Activated T-helper 1 cell treated with anti-CD3 and anti-CD28 coated beads, Interleukin-12 subunit alpha, Interleukin-12 subunit beta, Interleukin-2, Interleukin-4 antibody, amounts not matched to agents 30 ng/mL and 10 ng/mL and 1 ng/mL, durations not matched to agents 14 hours and 24 hours and 36 hours (primary cell): ENCODE measurements around the gene GPR137B. TPM values are rescaled to one million over a fixed set of nuclear protein-coding genes. Genes with fewer than 3 reads are reported as not detected.

ENCODE experiments used
- DNase-seq: peaks from one replicate; pipeline ENCODE4 v3.0.0; 2021; ENCODE audit warnings: low spot score
- H3K27ac Mint-ChIP-seq: one replicate; pipeline ENCODE4 v1.8.0; 2021; ENCODE audit warnings: mild to moderate bottlenecking, mixed read lengths
- H3K27me3 Mint-ChIP-seq: one replicate; pipeline ENCODE4 v1.8.0; 2022; ENCODE audit warnings: mild to moderate bottlenecking, moderate library complexity, mixed read lengths; ENCODE audit not compliant: insufficient read depth
- H3K36me3 Mint-ChIP-seq: one replicate; pipeline ENCODE4 v1.8.0; 2021; ENCODE audit warnings: low read depth, mixed read lengths
- H3K4me1 Mint-ChIP-seq: one replicate; pipeline ENCODE4 v1.8.0; 2021; ENCODE audit warnings: low read depth, mixed read lengths
- H3K4me3 Mint-ChIP-seq: one replicate; pipeline ENCODE4 v1.8.0; 2021; ENCODE audit warnings: mild to moderate bottlenecking, moderate library complexity, mixed read lengths
- H3K9me3 Mint-ChIP-seq: one replicate; pipeline ENCODE4 v1.8.0; 2021; ENCODE audit warnings: mixed read lengths
- intact Hi-C: fragments of 100-400 bp; cut with micrococcal nuclease; formaldehyde crosslinking; loops from one replicate; pipeline ENCODE4 v1.15.1; 2024
- total RNA-seq: library from RNA; stranded (reverse); gene quantifications from 2 replicates; pipeline ENCODE4 v1.2.3, GENCODE V29; 2022

Gene GPR137B
- total RNA-seq, 1 donor from 2014 or later: 9.2 TPM

- H3K27ac Mint-ChIP-seq: no peak overlapping the region
- no peak for DNase-seq
- H3K4me3 Mint-ChIP-seq: no peak overlapping the region
- H3K27me3 Mint-ChIP-seq: no peaks in the 10 kb centered on the region
- H3K9me3 Mint-ChIP-seq: peaks cover 13% of the 10 kb centered on the region
- peaks cover 16% of the 10 kb centered on the region for H3K36me3 Mint-ChIP-seq
- intact Hi-C loops: no loop called here
- no peaks in the 10 kb centered on the region for H3K4me1 Mint-ChIP-seq
These were observed 64.8 kb downstream of the GPR137B start for GRCh38 chr1:236207121-236207520.

- Mint-ChIP-seq H3K27me3 (no peaks in the 10 kb centered on the region), H3K4me1 (no peaks in the 10 kb centered on the region), H3K4me3 (no peak overlapping the region), H3K27ac (no peak overlapping the region), H3K36me3 (peaks cover 15% of the 10 kb centered on the region), H3K9me3 (peaks cover 12% of the 10 kb centered on the region)
- intact Hi-C loops: no loop called here
- DNase-seq: no peak
These were observed 65.2 kb downstream of the GPR137B start for GRCh38 chr1:236207569-236207968.

- Mint-ChIP-seq H3K9me3 (no peaks in the 10 kb centered on the region), H3K4me3 (no peak overlapping the region), H3K4me1 (no peaks in the 10 kb centered on the region), H3K27me3 (no peaks in the 10 kb centered on the region), H3K36me3 (peaks cover 6% of the 10 kb centered on the region), H3K27ac (no peak overlapping the region)
- no peak for DNase-seq
- intact Hi-C loops: no loop called here
These were observed 66.8 kb downstream of the GPR137B start for GRCh38 chr1:236209185-236209584.

GRCh38 chr1:236209713-236210112 lies 67.4 kb downstream of the GPR137B start:
- peaks cover 5% of the 10 kb centered on the region for H3K36me3 Mint-ChIP-seq
- H3K27ac Mint-ChIP-seq: no peak overlapping the region
- H3K4me1 Mint-ChIP-seq: no peaks in the 10 kb centered on the region
- no peak for DNase-seq
- no peaks in the 10 kb centered on the region for H3K27me3 Mint-ChIP-seq
- no peaks in the 10 kb centered on the region for H3K9me3 Mint-ChIP-seq
- no peak overlapping the region for H3K4me3 Mint-ChIP-seq
- intact Hi-C loops: loop anchor here (5.0 kb wide), 1 partner anchor 67 kb away; the partner anchor contains the start of gene GPR137B

GRCh38 chr1:236211815-236212214 lies 69.5 kb downstream of the GPR137B start:
- H3K27me3 Mint-ChIP-seq: no peaks in the 10 kb centered on the region
- no peaks in the 10 kb centered on the region for H3K9me3 Mint-ChIP-seq
- H3K27ac Mint-ChIP-seq: no peak overlapping the region
- no peaks in the 10 kb centered on the region for H3K4me1 Mint-ChIP-seq
- H3K4me3 Mint-ChIP-seq: no peak overlapping the region
- H3K36me3 Mint-ChIP-seq: peaks cover 4% of the 10 kb centered on the region
- DNase-seq: no peak
- intact Hi-C loops: loop anchor here (5.0 kb wide), 1 partner anchor 70 kb away; the partner anchor contains the start of gene GPR137B

- H3K27me3 Mint-ChIP-seq: no peaks in the 10 kb centered on the region
- intact Hi-C loops: loop anchor here (5.0 kb wide), 1 partner anchor 71 kb away; the partner anchor contains the start of gene GPR137B
- peaks cover 4% of the 10 kb centered on the region for H3K36me3 Mint-ChIP-seq
- DNase-seq: no peak
- H3K4me1 Mint-ChIP-seq: no peaks in the 10 kb centered on the region
- H3K27ac Mint-ChIP-seq: no peak overlapping the region
- H3K9me3 Mint-ChIP-seq: no peaks in the 10 kb centered on the region
- H3K4me3 Mint-ChIP-seq: no peak overlapping the region
These were observed 71.2 kb downstream of the GPR137B start for GRCh38 chr1:236213534-236213933.

GRCh38 chr1:236214761-236215160 lies 72.4 kb downstream of the GPR137B start:
- no peaks in the 10 kb centered on the region for H3K4me1 Mint-ChIP-seq
- no peaks in the 10 kb centered on the region for H3K9me3 Mint-ChIP-seq
- peaks cover 2% of the 10 kb centered on the region for H3K36me3 Mint-ChIP-seq
- no peaks in the 10 kb centered on the region for H3K27me3 Mint-ChIP-seq
- no peak for DNase-seq
- no peak overlapping the region for H3K27ac Mint-ChIP-seq
- intact Hi-C loops: loop anchor here (1.0 to 5.0 kb wide), 4 partner anchors 70 to 182 kb away; partner anchors contain the start of gene GPR137B
- no peak overlapping the region for H3K4me3 Mint-ChIP-seq

- Mint-ChIP-seq H3K36me3 (no peaks in the 10 kb centered on the region), H3K27ac (no peak overlapping the region), H3K4me1 (no peaks in the 10 kb centered on the region), H3K9me3 (no peaks in the 10 kb centered on the region), H3K27me3 (no peaks in the 10 kb centered on the region), H3K4me3 (no peak overlapping the region)
- no peak for DNase-seq
- intact Hi-C loops: no loop called here
These were observed 78.1 kb downstream of the GPR137B start for GRCh38 chr1:236220473-236220872.

- Mint-ChIP-seq H3K36me3 (peaks cover 2% of the 10 kb centered on the region), H3K27me3 (no peaks in the 10 kb centered on the region), H3K27ac (no peak overlapping the region), H3K4me1 (no peaks in the 10 kb centered on the region), H3K9me3 (no peaks in the 10 kb centered on the region), H3K4me3 (no peak overlapping the region)
- DNase-seq: no peak
- intact Hi-C loops: no loop called here
These were observed 80.3 kb downstream of the GPR137B start for GRCh38 chr1:236222632-236223031.

- Mint-ChIP-seq H3K27me3 (no peaks in the 10 kb centered on the region), H3K4me1 (no peaks in the 10 kb centered on the region), H3K36me3 (peaks cover 2% of the 10 kb centered on the region), H3K4me3 (no peak overlapping the region), H3K27ac (no peak overlapping the region), H3K9me3 (no peaks in the 10 kb centered on the region)
- intact Hi-C loops: no loop called here
- DNase-seq: no peak
These were observed 86.1 kb downstream of the GPR137B start for GRCh38 chr1:236228411-236228810.

- Mint-ChIP-seq H3K9me3 (no peaks in the 10 kb centered on the region), H3K4me1 (no peaks in the 10 kb centered on the region), H3K36me3 (peaks cover 1% of the 10 kb centered on the region), H3K27me3 (no peaks in the 10 kb centered on the region), H3K4me3 (no peak overlapping the region), H3K27ac (no peak overlapping the region)
- intact Hi-C loops: no loop called here
- DNase-seq: no peak
These were observed 92.8 kb downstream of the GPR137B start for GRCh38 chr1:236235116-236235515.

GRCh38 chr1:236239092-236239585 lies 96.8 kb downstream of the GPR137B start:
- no peak overlapping the region for H3K4me3 Mint-ChIP-seq
- H3K27ac Mint-ChIP-seq: no peak overlapping the region
- no peaks in the 10 kb centered on the region for H3K4me1 Mint-ChIP-seq
- intact Hi-C loops: no loop called here
- no peak for DNase-seq
- no peaks in the 10 kb centered on the region for H3K27me3 Mint-ChIP-seq
- H3K9me3 Mint-ChIP-seq: no peaks in the 10 kb centered on the region
- peaks cover 1% of the 10 kb centered on the region for H3K36me3 Mint-ChIP-seq

- H3K4me3 Mint-ChIP-seq: no peak overlapping the region
- no peaks in the 10 kb centered on the region for H3K27me3 Mint-ChIP-seq
- intact Hi-C loops: no loop called here
- peaks cover 1% of the 10 kb centered on the region for H3K36me3 Mint-ChIP-seq
- no peak for DNase-seq
- H3K27ac Mint-ChIP-seq: no peak overlapping the region
- H3K9me3 Mint-ChIP-seq: no peaks in the 10 kb centered on the region
- H3K4me1 Mint-ChIP-seq: no peaks in the 10 kb centered on the region
These were observed 98.3 kb downstream of the GPR137B start for GRCh38 chr1:236240675-236241074.

GRCh38 chr1:236242568-236242967 lies 100.2 kb downstream of the GPR137B start:
- intact Hi-C loops: no loop called here

More at GRCh38 chr1:236242568-236242967, 100.2 kb downstream of the GPR137B start:
- Mint-ChIP-seq H3K4me1 (no peaks in the 10 kb centered on the region), H3K36me3 (peaks cover 4% of the 10 kb centered on the region), H3K27me3 (no peaks in the 10 kb centered on the region), H3K4me3 (no peak overlapping the region), H3K9me3 (no peaks in the 10 kb centered on the region), H3K27ac (no peak overlapping the region)
- DNase-seq: no peak
